Raji (cell line): ENCODE data around the gene NFATC2.

Experiments
- POLR2A ChIP-seq: IDR thresholded peaks from 2 replicates; pipeline ENCODE4 v1.6.1; 2011; ENCODE audit warnings: low read depth, low read length, control low read depth; ENCODE audit not compliant: insufficient read depth

Gene NFATC2

GRCh38 chr20:51513545-51513944, 29.0 kb downstream of the NFATC2 start:
- TF ChIP-seq POLR2A: no peak

DNA sequence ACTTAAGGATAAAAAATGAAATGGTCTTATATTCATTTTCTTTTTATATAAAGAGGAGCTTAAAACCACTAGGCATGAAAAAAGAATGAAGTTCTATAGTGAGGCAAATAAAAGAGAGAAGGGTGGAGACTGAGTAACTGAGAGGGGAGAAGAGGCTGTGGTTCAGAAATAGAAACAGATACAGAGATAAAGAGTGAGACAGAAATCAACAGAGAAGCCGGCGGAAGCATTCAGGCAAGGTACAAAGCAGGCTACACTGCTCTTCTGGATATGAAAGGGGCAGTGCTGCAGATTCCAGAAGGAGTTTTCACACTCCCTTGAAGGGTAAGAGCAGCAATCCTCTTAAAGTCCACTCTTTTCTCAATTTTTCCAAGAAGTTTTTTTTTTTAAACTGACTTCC, 29.9 kb downstream of the NFATC2 start:
- TF ChIP-seq POLR2A: no peak

GRCh38 chr20:51511861-51512619, 30.5 kb downstream of the NFATC2 start:
- TF ChIP-seq POLR2A: no peak

- TF ChIP-seq POLR2A: no peak
These were observed 31.4 kb downstream of the NFATC2 start for GRCh38 chr20:51510936-51511605.

- TF ChIP-seq POLR2A: no peak
These were observed 32.4 kb downstream of the NFATC2 start for GRCh38 chr20:51510169-51510568.

GRCh38 chr20:51509208-51509607, 33.3 kb downstream of the NFATC2 start:
- TF ChIP-seq POLR2A: no peak

GRCh38 chr20:51508780-51509179, 33.7 kb downstream of the NFATC2 start:
- no peak for TF ChIP-seq POLR2A

- TF ChIP-seq POLR2A: no peak
These were observed 34.4 kb downstream of the NFATC2 start for GRCh38 chr20:51508158-51508557.

DNA sequence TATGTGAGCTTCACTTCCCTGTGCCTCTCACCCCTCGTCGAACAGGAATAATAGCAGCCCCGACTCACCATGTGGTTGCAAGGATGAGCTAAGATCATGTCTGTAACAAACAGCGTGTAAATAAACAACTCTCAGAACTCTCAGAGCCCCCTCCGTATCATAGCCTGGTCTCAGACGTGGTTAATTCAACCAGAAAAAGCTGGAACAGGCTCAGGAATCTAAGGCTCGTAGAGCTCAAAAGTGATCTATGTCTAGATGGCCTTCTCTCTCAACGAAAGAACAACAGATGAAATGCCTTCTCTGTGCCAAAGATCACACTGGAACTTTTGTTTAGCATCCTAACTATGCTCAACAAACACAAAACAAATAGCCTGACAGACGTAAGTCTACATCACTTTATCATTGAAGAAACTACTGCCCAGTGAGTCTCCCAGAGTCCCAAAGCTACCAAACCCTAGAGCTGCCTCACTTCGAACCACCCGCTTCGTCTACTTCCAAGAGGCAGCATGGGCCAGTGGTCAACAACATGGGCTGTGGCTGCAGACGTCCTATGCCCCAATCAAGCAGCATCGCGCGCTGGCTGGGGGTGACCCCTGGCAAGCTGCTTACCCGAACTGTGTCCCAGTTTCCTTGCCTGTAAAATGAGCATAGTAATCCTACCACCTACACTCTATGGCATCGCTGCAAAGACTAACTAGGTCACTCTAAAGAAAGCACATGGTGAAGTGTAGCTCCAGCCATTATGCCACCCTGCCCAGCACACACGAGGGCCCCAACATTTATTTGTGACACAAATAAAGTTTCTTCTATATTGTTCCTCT, 35.1 kb downstream of the NFATC2 start:
- no peak for TF ChIP-seq POLR2A

GRCh38 chr20:51506527-51507215, 35.8 kb downstream of the NFATC2 start:
- TF ChIP-seq POLR2A: no peak

- no peak for TF ChIP-seq POLR2A
These were observed 37.0 kb downstream of the NFATC2 start for GRCh38 chr20:51505566-51505965.

GRCh38 chr20:51503376-51503775, 39.1 kb downstream of the NFATC2 start:
- no peak for TF ChIP-seq POLR2A

GRCh38 chr20:51500936-51501335, 41.6 kb downstream of the NFATC2 start:
- TF ChIP-seq POLR2A: no peak

DNA sequence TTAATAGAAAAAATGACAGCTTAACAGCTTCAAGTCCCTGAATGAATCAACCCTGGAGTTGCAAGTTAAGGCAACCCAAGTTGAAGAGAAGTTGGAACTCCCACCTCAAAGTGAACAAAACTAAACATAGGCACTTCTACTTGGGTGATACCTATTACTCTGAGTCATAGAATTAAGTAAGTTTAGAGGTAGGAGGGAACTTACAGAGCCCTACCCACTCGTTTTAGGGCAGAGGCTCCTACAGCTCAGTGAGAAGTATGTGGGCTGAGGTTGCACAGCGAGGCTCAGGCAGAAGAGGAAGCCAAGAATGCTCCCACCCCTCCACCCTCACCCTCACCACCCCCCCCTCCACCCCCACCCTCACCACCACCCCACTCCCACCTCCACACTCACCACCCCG, 42.2 kb downstream of the NFATC2 start:
- TF ChIP-seq POLR2A: no peak
